ENCODE measurements around the gene TNPO3. TPM values are rescaled to one million over a fixed set of nuclear protein-coding genes. Genes with fewer than 3 reads are reported as not detected.

The TNPO3 gene
- total and polyA plus RNA-seq, 2 of the 4 experiments (the other 2 are of a cell fraction) = 24.2 to 77.2 TPM

GRCh38 chr7:128997181-128997580, 57.7 kb downstream of the TNPO3 start:
- Histone ChIP-seq H3K36me3 (ENCODE audit: control insufficient read depth, insufficient read depth, low read length) (peaks cover 25% of the 10 kb centered on the region), H3K4me2 (ENCODE audit: low read depth, low read length) (no peak overlapping the region), H4K5ac (ENCODE audit: low read depth, low read length) (no peak overlapping the region), H2BK15ac (ENCODE audit: low read depth, low read length) (no peak overlapping the region), H3K9me3 (ENCODE audit: control insufficient read depth, insufficient read depth, low read length) (no peaks in the 10 kb centered on the region), H3K9ac (ENCODE audit: low read depth, low read length) (no peak overlapping the region), H2AK9ac (replicated peaks; ENCODE audit: low read depth, low read length, poor library complexity) (no peak overlapping the region), H2BK5ac (ENCODE audit: low read depth, low read length, poor library complexity, severe bottlenecking) (no peak overlapping the region), H3K4me3 (ENCODE audit: insufficient read depth, low read depth, low read length) (no peak overlapping the region), H3K4ac (ENCODE audit: low read depth, low read length) (no peak overlapping the region), H2AK5ac (ENCODE audit: low read depth, low read length) (no peak overlapping the region), H3K9me1 (ENCODE audit: insufficient read depth, low read length) (peaks cover 3% of the 10 kb centered on the region; the same call in 1 of the 2 replicates), H3K4me1 (ENCODE audit: control insufficient read depth, insufficient read depth, low read length) (no peaks in the 10 kb centered on the region), H4K20me1 (ENCODE audit: insufficient read depth, low read length) (no peaks in the 10 kb centered on the region), H2AFZ (replicated peaks; ENCODE audit: low read length, poor library complexity) (no peak overlapping the region), H3K18ac (ENCODE audit: low read depth, low read length) (no peak overlapping the region), H3K27me3 (ENCODE audit: control insufficient read depth, insufficient read depth, low read length) (no peaks in the 10 kb centered on the region), H3K79me1 (ENCODE audit: low read depth in 1 of 2, low read length in 2 of 2) (peaks cover 3 to 4% of the 10 kb centered on the region in 2 experiments; a peak in 2 of 4 replicates), H3K14ac (replicated peaks; ENCODE audit: low read depth, low read length) (no peak overlapping the region), H2BK120ac (ENCODE audit: low read depth, low read length) (no peak overlapping the region), H3K27ac (ENCODE audit: insufficient read depth, low read length) (no peak overlapping the region), H3K56ac (ENCODE audit: extremely low read depth, insufficient read depth, low read length) (no peak overlapping the region), H4K8ac (ENCODE audit: low read depth in 2 of 2, low read length in 2 of 2) (no peak overlapping the region), H4K91ac (ENCODE audit: insufficient read depth, low read depth, low read length) (no peak overlapping the region), H2BK20ac (ENCODE audit: low read depth, low read length) (no peak overlapping the region), H3K23ac (ENCODE audit: low read depth, low read length) (no peak overlapping the region)
- ChIA-PET CTCF (interaction anchor here (0.6 to 0.9 kb wide), 2 partner anchors 94 to 115 kb away, joined by 3 read pairs; no protein-coding TSS in a partner anchor), POLR2A (ENCODE audit: unreplicated experiment) (no interaction called here)
- dilution Hi-C loops (cut with HindIII; ENCODE audit: low sequenced_read_pairs, unreplicated experiment) (no loop called here), intact Hi-C loops (cut with micrococcal nuclease) (no loop called here), in situ Hi-C loops (cut with MboI; ENCODE audit: low sequenced_read_pairs) (no loop called here)
- DNase-seq (no peak), ATAC-seq (ENCODE audit: low read depth) (no peak)
- TF ChIP-seq FOS (IDR thresholded peaks at IDR 0.05; ENCODE audit: low read depth, low read length) (no peak), USF2 (IDR thresholded peaks at IDR 0.05; ENCODE audit: low read depth, low read length) (no peak), CHD1 (IDR thresholded peaks at IDR 0.05; ENCODE audit: low read depth, low read length) (no peak), BHLHE40 (IDR thresholded peaks at IDR 0.05; ENCODE audit: low read depth, low read length) (no peak), MAZ (IDR thresholded peaks at IDR 0.05; ENCODE audit: borderline replicate concordance, low read depth, low read length) (no peak), RCOR1 (IDR thresholded peaks at IDR 0.05; ENCODE audit: insufficient replicate concordance, low read length) (no peak), ELK1 (IDR thresholded peaks at IDR 0.05; ENCODE audit: borderline replicate concordance, low read depth, low read length) (no peak), POLR2A (IDR thresholded peaks at IDR 0.05; ENCODE audit: low read depth, low read length) (no peak), NFE2L2 (IDR thresholded peaks at IDR 0.05; ENCODE audit: low read depth, low read length) (no peak), CTCF (conservative IDR thresholded peaks at IDR 0.05; ENCODE audit: low read depth, low read length) (no peak), RAD21 (IDR thresholded peaks at IDR 0.05; ENCODE audit: low read length) (no peak), RFX5 (IDR thresholded peaks at IDR 0.05; ENCODE audit: low read depth, low read length) (no peak), MXI1 (IDR thresholded peaks at IDR 0.05; ENCODE audit: borderline replicate concordance, low read depth, low read length) (no peak), SMC3 (IDR thresholded peaks at IDR 0.05; ENCODE audit: low read depth, low read length) (no peak)
- no CpG with 5 or more reads among the region's 5 CpGs for WGBS, 2 experiments (ENCODE audit: extremely low coverage in 2 of 2, insufficient read length in 1 of 2)
- BruUV-seq (replicated peaks) = no TSS peak
